Measurements from ENCODE around the gene SPG7. TPM values are rescaled to one million over a fixed set of nuclear protein-coding genes. Genes with fewer than 3 reads are reported as not detected.
"Not testable (repeated sequence)": the region's sequence is repeated elsewhere in the genome, so short reads cannot be mapped to it uniquely, and the experiment has no call there.

Gene SPG7
- total RNA-seq, 2 experiments from 2014 or later, result 73.9 to 77.9 TPM

GRCh38 chr16:89586218-89586617 lies 78.0 kb downstream of the SPG7 start:
- ChIA-PET POLR2A (no interaction called here), CTCF (no interaction called here)
- Mint-ChIP-seq H3K4me3 (no peak overlapping the region), H3K4me1 (no peaks in the 10 kb centered on the region), H3K9me3 (no peaks in the 10 kb centered on the region), H3K27ac (no peak overlapping the region), H3K27me3 (no peaks in the 10 kb centered on the region), H3K36me3 (ENCODE audit: low read depth) (no peaks in the 10 kb centered on the region)
- DNase-seq, result no peak

- H3K9me3 Mint-ChIP-seq, result no peaks in the 10 kb centered on the region
- no peaks in the 10 kb centered on the region for H3K4me1 Mint-ChIP-seq
- CTCF ChIA-PET, result no interaction called here
- DNase-seq, result no peak
- POLR2A ChIA-PET, result no interaction called here
- no peaks in the 10 kb centered on the region for H3K36me3 Mint-ChIP-seq (ENCODE audit: low read depth)
- no peak overlapping the region for H3K27ac Mint-ChIP-seq
- H3K4me3 Mint-ChIP-seq, result no peak overlapping the region
- no peaks in the 10 kb centered on the region for H3K27me3 Mint-ChIP-seq
These were observed 78.7 kb downstream of the SPG7 start for GRCh38 chr16:89586853-89587252.

DNA sequence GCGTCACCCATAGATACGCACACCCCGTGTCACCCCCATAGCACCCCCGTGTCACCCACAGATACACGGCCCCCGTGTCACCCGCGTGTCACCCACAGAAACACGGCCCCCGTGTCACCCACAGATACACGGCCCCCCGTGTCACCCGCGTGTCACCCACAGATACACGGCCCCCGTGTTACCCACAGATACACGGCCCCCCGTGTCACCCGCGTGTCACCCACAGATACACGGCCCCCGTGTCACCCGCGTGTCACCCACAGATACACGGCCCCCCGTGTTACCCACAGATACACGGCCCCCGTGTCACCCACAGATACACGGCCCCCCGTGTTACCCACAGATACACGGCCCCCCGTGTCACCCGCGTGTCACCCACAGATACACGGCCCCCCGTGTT lies 79.5 kb downstream of the SPG7 start:
- CTCF ChIA-PET; H3K27me3 Mint-ChIP-seq; H3K27ac Mint-ChIP-seq; H3K4me1 Mint-ChIP-seq; POLR2A ChIA-PET; DNase-seq; H3K9me3 Mint-ChIP-seq; H3K4me3 Mint-ChIP-seq; H3K36me3 Mint-ChIP-seq (ENCODE audit: low read depth): not testable (repeated sequence)

- no peak overlapping the region for H3K27ac Mint-ChIP-seq
- POLR2A ChIA-PET, result no interaction called here
- peaks cover 4% of the 10 kb centered on the region for H3K4me1 Mint-ChIP-seq
- CTCF ChIA-PET, result no interaction called here
- no peaks in the 10 kb centered on the region for H3K27me3 Mint-ChIP-seq
- H3K9me3 Mint-ChIP-seq, result no peaks in the 10 kb centered on the region
- no peak overlapping the region for H3K4me3 Mint-ChIP-seq
- H3K36me3 Mint-ChIP-seq (ENCODE audit: low read depth), result no peaks in the 10 kb centered on the region
- DNase-seq, result no peak
These were observed 80.4 kb downstream of the SPG7 start for GRCh38 chr16:89588413-89589109.

DNA sequence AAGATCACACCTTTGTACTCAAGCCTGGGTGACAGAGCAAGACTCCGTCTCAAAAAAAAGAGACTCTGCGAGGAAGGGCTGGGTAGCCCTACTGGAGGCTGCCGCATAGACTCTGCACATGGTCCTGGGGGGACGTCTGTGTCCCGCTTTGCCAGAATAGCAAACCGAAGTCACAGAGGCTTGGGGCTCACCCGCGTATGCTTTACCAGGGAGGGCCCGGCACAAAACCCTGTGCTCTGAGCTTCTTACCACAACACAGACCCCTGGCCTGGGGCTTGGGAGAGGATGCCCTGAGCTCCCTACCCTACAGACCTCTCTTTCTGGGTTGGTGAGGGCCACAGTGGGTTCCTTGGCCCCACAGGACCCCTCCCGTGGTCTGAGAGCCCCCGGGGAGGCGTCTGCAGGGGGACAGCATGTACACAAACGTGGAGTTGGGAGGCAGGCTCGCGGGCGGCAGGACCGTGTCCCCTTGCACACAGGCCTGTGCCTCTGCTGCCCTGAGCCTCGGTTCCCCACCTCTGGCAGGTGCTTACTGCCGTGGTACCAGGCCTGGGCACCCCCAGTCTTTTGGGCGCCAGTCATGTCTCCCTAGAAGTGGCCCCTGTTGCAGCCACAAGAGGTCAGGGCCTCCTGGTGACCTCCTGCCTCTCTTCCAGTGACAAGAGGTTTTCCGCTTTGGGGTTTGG lies 81.2 kb downstream of the SPG7 start:
- no peak overlapping the region for H3K4me3 Mint-ChIP-seq
- ChIA-PET CTCF (no interaction called here), POLR2A (interaction anchor here (0.6 kb wide), 1 partner anchor 22 kb away, joined by 4 read pairs; no protein-coding TSS in a partner anchor)
- no peak overlapping the region for H3K27ac Mint-ChIP-seq
- H3K4me1 Mint-ChIP-seq, result peaks cover 12% of the 10 kb centered on the region
- no peaks in the 10 kb centered on the region for H3K27me3 Mint-ChIP-seq
- H3K9me3 Mint-ChIP-seq, result no peaks in the 10 kb centered on the region
- DNase-seq, result no peak
- H3K36me3 Mint-ChIP-seq (ENCODE audit: low read depth), result no peaks in the 10 kb centered on the region

GRCh38 chr16:89593841-89594240 lies 85.6 kb downstream of the SPG7 start:
- H3K27ac Mint-ChIP-seq, result peak overlapping the region; percentile 63
- CTCF ChIA-PET, result no interaction called here
- no peaks in the 10 kb centered on the region for H3K9me3 Mint-ChIP-seq
- DNase-seq, result peak; percentile 70
- H3K27me3 Mint-ChIP-seq, result no peaks in the 10 kb centered on the region
- peaks cover 16% of the 10 kb centered on the region for H3K4me1 Mint-ChIP-seq
- POLR2A ChIA-PET, result interaction anchor here (0.5 to 0.8 kb wide), 2 partner anchors 63 to 812 kb away, joined by 3 to 5 read pairs; partner anchors contain the start of genes CHMP1A and SPATA33
- no peaks in the 10 kb centered on the region for H3K36me3 Mint-ChIP-seq (ENCODE audit: low read depth)
- H3K4me3 Mint-ChIP-seq, result peak overlapping the region; percentile 30

DNA sequence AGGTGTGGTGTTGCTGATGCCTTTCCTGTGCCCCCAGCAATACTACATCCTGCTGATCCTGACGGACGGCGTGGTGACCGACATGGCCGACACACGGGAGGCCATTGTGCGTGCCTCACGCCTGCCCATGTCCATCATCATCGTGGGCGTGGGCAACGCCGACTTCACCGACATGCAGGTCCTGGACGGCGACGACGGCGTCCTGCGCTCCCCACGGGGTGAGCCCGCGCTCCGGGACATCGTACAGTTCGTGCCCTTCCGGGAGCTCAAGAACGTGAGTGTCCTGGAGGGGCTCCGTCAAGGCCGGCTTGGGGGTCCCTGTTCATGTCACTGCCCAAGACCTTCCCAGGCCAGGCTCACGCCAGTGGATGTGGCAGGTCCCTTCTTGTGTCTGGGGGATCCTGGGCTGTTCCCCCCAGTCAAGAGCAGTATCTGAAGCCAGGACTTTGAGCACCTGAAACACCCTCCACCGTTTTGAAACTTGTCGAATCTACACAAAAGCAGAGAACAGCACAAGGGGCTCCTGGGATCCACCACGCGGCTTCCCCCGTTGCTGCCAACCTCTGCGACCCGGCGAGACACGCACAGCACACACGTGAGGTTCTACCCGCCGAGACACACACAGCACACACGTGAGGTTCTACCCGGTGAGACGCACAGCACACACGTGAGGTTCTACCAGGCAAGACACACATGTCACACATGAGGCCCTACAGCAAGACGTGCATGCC lies 87.3 kb downstream of the SPG7 start:
- Mint-ChIP-seq H3K27me3 (no peaks in the 10 kb centered on the region), H3K9me3 (no peaks in the 10 kb centered on the region), H3K4me1 (peaks cover 16% of the 10 kb centered on the region), H3K4me3 (no peak overlapping the region), H3K27ac (no peak overlapping the region), H3K36me3 (ENCODE audit: low read depth) (no peaks in the 10 kb centered on the region)
- ChIA-PET POLR2A (no interaction called here), CTCF (no interaction called here)
- no peak for DNase-seq

DNA sequence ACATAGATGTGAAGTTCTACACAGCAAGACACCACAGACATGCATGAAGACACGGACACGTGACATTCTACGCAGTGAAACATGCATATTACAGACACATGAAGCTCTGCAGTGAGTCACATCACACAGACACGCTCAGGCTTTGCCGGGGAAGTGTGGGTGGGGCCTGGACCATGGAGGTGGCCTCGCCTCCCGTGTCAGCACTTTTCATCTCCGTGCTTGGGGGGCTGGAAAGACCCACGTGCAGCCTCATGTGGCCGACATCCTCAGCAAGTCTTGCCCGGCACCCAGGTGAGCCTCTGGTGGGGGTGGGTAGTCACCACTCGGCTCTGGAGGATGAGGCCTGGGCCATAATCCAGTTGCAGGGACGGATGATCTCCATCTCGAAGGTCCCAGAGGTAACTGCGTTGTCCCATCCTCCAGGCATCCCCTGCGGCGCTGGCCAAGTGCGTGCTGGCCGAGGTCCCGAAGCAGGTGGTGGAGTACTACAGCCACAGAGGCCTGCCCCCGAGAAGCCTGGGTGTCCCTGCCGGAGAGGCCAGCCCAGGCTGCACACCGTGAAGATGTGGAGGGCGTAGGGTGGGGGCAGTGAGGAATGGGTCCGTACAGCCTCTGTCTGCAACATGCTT lies 88.0 kb downstream of the SPG7 start:
- Mint-ChIP-seq H3K27me3 (no peaks in the 10 kb centered on the region), H3K4me3 (no peak overlapping the region), H3K4me1 (peaks cover 16% of the 10 kb centered on the region), H3K9me3 (no peaks in the 10 kb centered on the region), H3K27ac (no peak overlapping the region), H3K36me3 (ENCODE audit: low read depth) (no peaks in the 10 kb centered on the region)
- ChIA-PET CTCF (no interaction called here), POLR2A (no interaction called here)
- no peak for DNase-seq

- no peaks in the 10 kb centered on the region for H3K36me3 Mint-ChIP-seq (ENCODE audit: low read depth)
- H3K27ac Mint-ChIP-seq, result no peak overlapping the region
- H3K4me3 Mint-ChIP-seq, result no peak overlapping the region
- ChIA-PET POLR2A (no interaction called here), CTCF (interaction anchor here (1.1 kb wide), 1 partner anchor 357 kb away, joined by 3 read pairs; no protein-coding TSS in a partner anchor)
- H3K9me3 Mint-ChIP-seq, result no peaks in the 10 kb centered on the region
- H3K27me3 Mint-ChIP-seq, result no peaks in the 10 kb centered on the region
- H3K4me1 Mint-ChIP-seq, result peaks cover 17% of the 10 kb centered on the region
- no peak for DNase-seq
These were observed 88.9 kb downstream of the SPG7 start for GRCh38 chr16:89596957-89597649.

DNA sequence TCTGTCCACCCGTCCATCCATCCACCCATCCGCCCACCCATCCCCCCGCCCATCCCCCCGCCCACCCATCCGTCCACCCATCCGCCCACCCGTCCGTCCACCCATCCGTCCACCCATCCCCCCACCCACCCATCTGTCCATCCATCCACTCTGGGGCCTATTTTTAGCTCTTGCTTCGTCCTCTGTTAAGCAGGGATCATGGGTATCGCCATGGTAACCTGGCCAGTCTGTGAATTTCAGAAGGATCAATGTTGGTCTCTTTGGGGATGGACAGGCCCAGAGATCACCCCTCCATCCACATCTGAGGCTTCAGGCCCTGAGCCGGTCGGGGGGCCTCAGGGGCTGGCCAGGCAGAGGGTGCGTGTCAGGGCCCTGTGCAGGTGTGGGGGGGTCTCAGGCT lies 90.0 kb downstream of the SPG7 start:
- DNase-seq, result no peak
- Mint-ChIP-seq H3K4me3 (no peak overlapping the region), H3K4me1 (peaks cover 26% of the 10 kb centered on the region), H3K27me3 (no peaks in the 10 kb centered on the region), H3K36me3 (ENCODE audit: low read depth) (no peaks in the 10 kb centered on the region), H3K9me3 (no peaks in the 10 kb centered on the region), H3K27ac (no peak overlapping the region)
- ChIA-PET CTCF (no interaction called here), POLR2A (no interaction called here)

DNA sequence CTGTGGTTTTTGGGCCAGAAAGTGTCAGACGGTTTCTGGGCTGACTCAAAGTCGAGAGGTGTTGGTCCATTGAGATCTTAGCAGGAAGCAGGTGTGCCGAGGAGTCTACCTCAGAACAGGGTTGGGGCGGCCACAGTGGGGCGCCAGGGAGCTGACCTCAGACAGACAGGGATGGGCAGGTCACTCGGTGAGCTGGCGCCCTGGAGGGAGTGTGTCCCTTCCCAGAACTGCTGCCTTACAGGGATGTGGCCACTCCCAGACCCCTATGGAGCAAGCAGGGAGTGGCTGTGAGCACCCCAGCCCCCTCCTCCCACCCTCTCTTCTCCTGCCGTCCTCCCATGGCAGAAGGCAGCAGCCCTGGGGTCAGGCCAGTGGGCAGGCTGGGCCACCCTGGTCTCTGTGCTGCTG lies 91.3 kb downstream of the SPG7 start:
- Mint-ChIP-seq H3K27ac (no peak overlapping the region), H3K4me3 (no peak overlapping the region), H3K4me1 (peaks cover 15% of the 10 kb centered on the region), H3K9me3 (no peaks in the 10 kb centered on the region), H3K27me3 (no peaks in the 10 kb centered on the region), H3K36me3 (ENCODE audit: low read depth) (no peaks in the 10 kb centered on the region)
- ChIA-PET CTCF (interaction anchor here (1.5 kb wide), 1 partner anchor 311 kb away, joined by 3 read pairs; no protein-coding TSS in a partner anchor), POLR2A (no interaction called here)
- DNase-seq, result peak; percentile 44

GRCh38 chr16:89599902-89600301 lies 91.7 kb downstream of the SPG7 start:
- no peaks in the 10 kb centered on the region for H3K27me3 Mint-ChIP-seq
- ChIA-PET POLR2A (no interaction called here), CTCF (interaction anchor here (1.5 kb wide), 1 partner anchor 310 kb away, joined by 3 read pairs; no protein-coding TSS in a partner anchor)
- no peak overlapping the region for H3K4me3 Mint-ChIP-seq
- H3K27ac Mint-ChIP-seq, result no peak overlapping the region
- no peaks in the 10 kb centered on the region for H3K36me3 Mint-ChIP-seq (ENCODE audit: low read depth)
- no peak for DNase-seq
- H3K9me3 Mint-ChIP-seq, result no peaks in the 10 kb centered on the region
- H3K4me1 Mint-ChIP-seq, result peaks cover 15% of the 10 kb centered on the region

- Mint-ChIP-seq H3K4me1 (peaks cover 15% of the 10 kb centered on the region), H3K27ac (no peak overlapping the region), H3K27me3 (no peaks in the 10 kb centered on the region), H3K4me3 (no peak overlapping the region), H3K36me3 (ENCODE audit: low read depth) (no peaks in the 10 kb centered on the region), H3K9me3 (no peaks in the 10 kb centered on the region)
- no peak for DNase-seq
- ChIA-PET CTCF (interaction anchor here (1.5 kb wide), 1 partner anchor 310 kb away, joined by 3 read pairs; no protein-coding TSS in a partner anchor), POLR2A (no interaction called here)
These were observed 92.2 kb downstream of the SPG7 start for GRCh38 chr16:89600427-89600826.
